Upper lobe of right lung (tissue), 1 donor: ENCODE data around the gene LPIN2. TPM values are rescaled to one million over a fixed set of nuclear protein-coding genes. Genes with fewer than 3 reads are reported as not detected.
A peak's percentile ranks its signal among the peaks of the same experiment; 100 is the strongest.

ENCODE experiments used
- ATAC-seq: fragments of 200-7000 bp; cut with Tn5 transposase; one replicate; pipeline ENCODE4 v1.9.1; 2020; ENCODE audit warnings: mild to moderate bottlenecking, moderate library complexity
- DNase-seq: peaks from one replicate; pipeline ENCODE4 v3.0.0-alpha.2; 2020
- H3K27ac ChIP-seq: fragments of 200-600 bp; one replicate; pipeline ENCODE4 v1.8.0; 2022
- H3K27me3 ChIP-seq: fragments of 200-600 bp; one replicate; pipeline ENCODE4 v1.8.0; 2022; ENCODE audit warnings: mild to moderate bottlenecking
- H3K36me3 ChIP-seq: fragments of 200-600 bp; one replicate; pipeline ENCODE4 v1.8.0; 2022
- H3K4me1 ChIP-seq: fragments of 200-600 bp; one replicate; pipeline ENCODE4 v1.8.0; 2022
- H3K4me3 ChIP-seq: fragments of 200-600 bp; one replicate; pipeline ENCODE4 v1.8.0; 2022; ENCODE audit warnings: mild to moderate bottlenecking
- H3K9me3 ChIP-seq: fragments of 200-600 bp; one replicate; pipeline ENCODE4 v1.8.0; 2022
- intact Hi-C: fragments of 100-400 bp; cut with DNase I; formaldehyde crosslinking; loops from one replicate; pipeline ENCODE4 v1.11.0; 2022
- total RNA-seq: library from RNA; stranded (reverse); fragmentation: NEBNext Ultra II Directional; extraction: Animal tissue kit (Norgen Biotek cat#: 25700); gene quantifications from one replicate; pipeline ENCODE4 v1.2.1, GENCODE V29; 2021
- TF ChIP-seq, protein P1 (sequence below): fragments of 200-600 bp; IDR thresholded peaks from one replicate; pipeline ENCODE4 v1.8.0; 2022; ENCODE audit warnings: antibody characterized with exemption
- donor health status: DM: no; HTN: yes; CAD: no; lungs with severe emphysema.

The LPIN2 gene
- total RNA-seq, 1 donor from 2014 or later: 50.7 TPM

DNA sequence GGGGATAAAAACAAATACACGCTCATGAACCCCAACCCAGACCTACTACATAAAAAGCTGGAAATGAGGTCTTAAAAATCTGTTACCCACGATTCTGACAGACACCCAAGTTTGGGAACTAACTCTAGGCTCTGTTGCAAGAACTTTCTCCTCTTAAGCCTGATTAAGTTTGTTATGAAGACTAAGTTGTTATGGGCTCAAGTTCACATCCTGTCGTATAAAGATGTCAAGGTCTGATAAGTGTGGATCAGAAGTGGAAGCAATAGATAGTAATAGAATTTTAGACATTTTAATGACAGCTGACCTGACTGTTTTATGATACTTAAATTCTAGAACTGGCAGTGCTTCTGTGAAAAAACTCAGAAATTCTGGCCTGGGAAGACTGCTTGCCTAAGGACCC, 43.2 kb downstream of the LPIN2 start:
- no peaks in the 10 kb centered on the region for H3K36me3 ChIP-seq
- no peaks in the 10 kb centered on the region for H3K9me3 ChIP-seq
- intact Hi-C loops: no loop called here
- H3K27ac ChIP-seq: peak overlapping the region; percentile 32
- no peak for ATAC-seq
- H3K27me3 ChIP-seq: no peaks in the 10 kb centered on the region
- no peak for DNase-seq
- H3K4me3 ChIP-seq: no peak overlapping the region
- H3K4me1 ChIP-seq: peaks cover 53% of the 10 kb centered on the region
- TF ChIP-seq, protein P1, sequence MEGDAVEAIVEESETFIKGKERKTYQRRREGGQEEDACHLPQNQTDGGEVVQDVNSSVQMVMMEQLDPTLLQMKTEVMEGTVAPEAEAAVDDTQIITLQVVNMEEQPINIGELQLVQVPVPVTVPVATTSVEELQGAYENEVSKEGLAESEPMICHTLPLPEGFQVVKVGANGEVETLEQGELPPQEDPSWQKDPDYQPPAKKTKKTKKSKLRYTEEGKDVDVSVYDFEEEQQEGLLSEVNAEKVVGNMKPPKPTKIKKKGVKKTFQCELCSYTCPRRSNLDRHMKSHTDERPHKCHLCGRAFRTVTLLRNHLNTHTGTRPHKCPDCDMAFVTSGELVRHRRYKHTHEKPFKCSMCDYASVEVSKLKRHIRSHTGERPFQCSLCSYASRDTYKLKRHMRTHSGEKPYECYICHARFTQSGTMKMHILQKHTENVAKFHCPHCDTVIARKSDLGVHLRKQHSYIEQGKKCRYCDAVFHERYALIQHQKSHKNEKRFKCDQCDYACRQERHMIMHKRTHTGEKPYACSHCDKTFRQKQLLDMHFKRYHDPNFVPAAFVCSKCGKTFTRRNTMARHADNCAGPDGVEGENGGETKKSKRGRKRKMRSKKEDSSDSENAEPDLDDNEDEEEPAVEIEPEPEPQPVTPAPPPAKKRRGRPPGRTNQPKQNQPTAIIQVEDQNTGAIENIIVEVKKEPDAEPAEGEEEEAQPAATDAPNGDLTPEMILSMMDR: no peak

DNA sequence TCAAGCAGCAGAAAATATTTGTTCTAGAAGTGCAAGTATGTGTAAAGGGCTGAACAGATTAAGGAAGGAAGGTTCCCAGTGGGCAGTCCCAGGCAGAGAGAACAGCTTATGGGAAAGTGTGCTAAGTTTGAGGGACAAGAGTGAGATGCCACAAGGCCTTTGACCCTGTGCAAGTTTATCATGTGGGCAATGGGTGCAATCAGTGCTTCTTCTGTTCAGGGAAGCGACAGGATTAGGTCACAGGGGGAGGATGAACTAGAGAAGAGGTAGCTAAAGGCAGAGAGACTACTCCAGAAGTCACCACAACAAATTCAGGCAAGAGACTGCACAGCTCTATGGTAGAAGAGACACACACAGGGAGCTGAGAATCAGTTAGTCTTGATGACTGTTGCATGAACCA, 44.3 kb downstream of the LPIN2 start:
- ATAC-seq (peak; percentile 86), DNase-seq (no peak)

DNA sequence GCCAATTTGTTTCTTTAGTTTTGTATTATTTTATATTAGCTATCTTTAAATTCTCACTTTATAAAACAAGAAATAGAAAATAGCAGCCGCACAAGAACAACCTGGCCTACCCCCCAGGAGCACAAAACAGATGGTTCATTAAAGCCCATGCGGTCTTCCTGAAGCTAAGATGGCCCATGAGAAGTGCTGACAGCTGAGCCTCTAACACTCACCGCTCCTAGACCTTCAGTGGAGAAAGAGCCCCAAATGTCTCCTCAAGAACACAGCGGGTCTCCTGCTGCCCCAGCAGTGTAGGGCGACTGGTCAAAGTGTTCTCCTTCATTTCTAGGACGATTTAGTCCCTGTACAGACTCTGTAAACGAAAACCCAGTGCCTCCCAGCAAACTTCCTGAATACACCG, 45.1 kb downstream of the LPIN2 start:
- ATAC-seq (no peak), DNase-seq (no peak)
- intact Hi-C loops: no loop called here
- no peaks in the 10 kb centered on the region for H3K36me3 ChIP-seq
- H3K27ac ChIP-seq: peak overlapping the region; percentile 32
- no peak overlapping the region for H3K4me3 ChIP-seq
- no peaks in the 10 kb centered on the region for H3K27me3 ChIP-seq
- H3K4me1 ChIP-seq: peaks cover 53% of the 10 kb centered on the region
- no peaks in the 10 kb centered on the region for H3K9me3 ChIP-seq
- TF ChIP-seq, protein P1: no peak

More for the DNA sequence above, 44.3 kb downstream of the LPIN2 start:
- Histone ChIP-seq H3K4me3 (no peak overlapping the region), H3K27ac (peak overlapping the region; percentile 32), H3K4me1 (peaks cover 53% of the 10 kb centered on the region), H3K27me3 (no peaks in the 10 kb centered on the region), H3K36me3 (no peaks in the 10 kb centered on the region), H3K9me3 (no peaks in the 10 kb centered on the region)
- TF ChIP-seq, protein P1: no peak
- intact Hi-C loops: no loop called here

DNA sequence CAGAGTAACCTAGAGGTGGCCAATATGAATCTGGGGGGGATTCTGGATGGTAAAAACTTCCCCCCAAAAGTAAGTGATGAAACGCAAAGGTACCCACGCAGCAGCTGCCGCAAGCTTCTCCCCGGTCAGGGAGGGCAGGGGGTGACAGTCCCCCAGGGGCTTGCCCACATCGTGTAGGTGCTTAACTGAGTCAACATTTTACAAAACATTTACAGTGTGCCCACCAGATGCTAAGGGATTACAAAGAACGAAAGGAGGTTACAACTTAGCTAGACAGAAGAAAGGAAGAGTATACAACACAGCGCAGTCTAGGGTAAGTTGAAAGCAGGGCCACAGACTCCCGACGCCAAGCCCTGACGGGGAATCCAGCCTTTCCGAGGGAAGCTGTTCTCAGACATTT, 45.6 kb downstream of the LPIN2 start:
- TF ChIP-seq, protein P1: no peak
- Histone ChIP-seq H3K27me3 (no peaks in the 10 kb centered on the region), H3K27ac (peak overlapping the region; percentile 32), H3K4me3 (no peak overlapping the region), H3K4me1 (peaks cover 53% of the 10 kb centered on the region), H3K9me3 (no peaks in the 10 kb centered on the region), H3K36me3 (no peaks in the 10 kb centered on the region)
- intact Hi-C loops: no loop called here
- DNase-seq (no peak), ATAC-seq (no peak)

DNA sequence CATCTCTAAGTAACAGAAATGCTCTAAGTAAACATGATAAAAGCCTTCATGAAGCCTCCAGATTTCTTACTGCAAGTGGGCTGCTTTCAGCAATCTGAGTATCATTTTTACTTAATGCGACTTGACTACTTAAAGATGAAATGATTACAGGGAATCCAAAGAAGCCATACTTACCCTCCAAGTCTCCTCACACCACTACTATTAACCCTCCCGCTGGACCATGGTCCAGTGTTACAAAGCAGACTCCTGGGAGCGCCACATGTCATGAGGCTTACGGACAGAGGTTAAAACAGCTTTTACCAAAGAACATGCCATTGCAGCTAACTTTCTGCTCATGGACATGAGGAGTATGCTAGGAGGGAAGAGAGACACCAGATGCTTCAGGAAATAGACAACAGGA, 46.4 kb downstream of the LPIN2 start:
- intact Hi-C loops: no loop called here
- Histone ChIP-seq H3K27ac (no peak overlapping the region), H3K4me1 (peaks cover 57% of the 10 kb centered on the region)

More for the DNA sequence above, 46.4 kb downstream of the LPIN2 start:
- TF ChIP-seq, protein P1: no peak
- ATAC-seq (no peak), DNase-seq (no peak)
- Histone ChIP-seq H3K36me3 (no peaks in the 10 kb centered on the region), H3K4me3 (no peak overlapping the region), H3K9me3 (no peaks in the 10 kb centered on the region), H3K27me3 (no peaks in the 10 kb centered on the region)
